Measurements from ENCODE around the gene ZMYND8. TPM values are rescaled to one million over a fixed set of nuclear protein-coding genes. Genes with fewer than 3 reads are reported as not detected.

ZMYND8 gene
- total and polyA plus RNA-seq, 2 of the 4 experiments (the other 2 are of a cell fraction): 24.0 to 28.2 TPM

- H3K4ac ChIP-seq (ENCODE audit: low read depth, low read length): no peak overlapping the region
- peaks cover 52 to 60% of the 10 kb centered on the region in 2 experiments for H3K79me1 ChIP-seq (ENCODE audit: low read depth in 1 of 2, low read length in 2 of 2)
- H4K20me1 ChIP-seq (ENCODE audit: insufficient read depth, low read length): peaks cover 3% of the 10 kb centered on the region
- no peak overlapping the region for H3K27ac ChIP-seq (ENCODE audit: insufficient read depth, low read length)
- ChIA-PET POLR2A (ENCODE audit: unreplicated experiment) (no interaction called here), CTCF (no interaction called here)
- H3K9ac ChIP-seq (ENCODE audit: low read depth, low read length): no peak overlapping the region
- no peaks in the 10 kb centered on the region for H3K9me3 ChIP-seq (ENCODE audit: control insufficient read depth, insufficient read depth, low read length)
- no peak overlapping the region for H4K5ac ChIP-seq (ENCODE audit: low read depth, low read length)
- H3K4me2 ChIP-seq (ENCODE audit: low read depth, low read length): no peak overlapping the region
- ATAC-seq (ENCODE audit: low read depth): no peak
- H3K14ac ChIP-seq (replicated peaks; ENCODE audit: low read depth, low read length): no peak overlapping the region
- no peaks in the 10 kb centered on the region for H3K27me3 ChIP-seq (ENCODE audit: control insufficient read depth, insufficient read depth, low read length)
- 97% methylated on average over 4 of the region's 18 CpGs; no CpG with 5 or more reads in 1 of the 2 experiments for WGBS, 2 experiments (ENCODE audit: extremely low coverage in 2 of 2, insufficient read length in 1 of 2)
- no peak overlapping the region for H3K4me3 ChIP-seq (ENCODE audit: insufficient read depth, low read depth, low read length)
- no peak for DNase-seq
- no peak overlapping the region for H2AFZ ChIP-seq (replicated peaks; ENCODE audit: low read length, poor library complexity)
- no peak overlapping the region for H4K91ac ChIP-seq (ENCODE audit: insufficient read depth, low read depth, low read length)
- peaks cover 30% of the 10 kb centered on the region for H3K36me3 ChIP-seq (ENCODE audit: control insufficient read depth, insufficient read depth, low read length)
- H3K56ac ChIP-seq (ENCODE audit: extremely low read depth, insufficient read depth, low read length): no peak overlapping the region
- intact Hi-C loops (cut with micrococcal nuclease) (no loop called here), in situ Hi-C loops (cut with MboI; ENCODE audit: low sequenced_read_pairs) (no loop called here), dilution Hi-C loops (cut with HindIII; ENCODE audit: low sequenced_read_pairs, unreplicated experiment) (no loop called here)
- no peak overlapping the region for H2BK15ac ChIP-seq (ENCODE audit: low read depth, low read length)
- peaks cover 15% of the 10 kb centered on the region for H3K4me1 ChIP-seq (ENCODE audit: control insufficient read depth, insufficient read depth, low read length)
- H3K23ac ChIP-seq (ENCODE audit: low read depth, low read length): no peak overlapping the region
- no peak for TF ChIP-seq BHLHE40 (IDR thresholded peaks at IDR 0.05; ENCODE audit: low read depth, low read length)
- TF ChIP-seq, protein P1, sequence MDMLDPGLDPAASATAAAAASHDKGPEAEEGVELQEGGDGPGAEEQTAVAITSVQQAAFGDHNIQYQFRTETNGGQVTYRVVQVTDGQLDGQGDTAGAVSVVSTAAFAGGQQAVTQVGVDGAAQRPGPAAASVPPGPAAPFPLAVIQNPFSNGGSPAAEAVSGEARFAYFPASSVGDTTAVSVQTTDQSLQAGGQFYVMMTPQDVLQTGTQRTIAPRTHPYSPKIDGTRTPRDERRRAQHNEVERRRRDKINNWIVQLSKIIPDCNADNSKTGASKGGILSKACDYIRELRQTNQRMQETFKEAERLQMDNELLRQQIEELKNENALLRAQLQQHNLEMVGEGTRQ (IDR thresholded peaks at IDR 0.05; ENCODE audit: low read depth, low read length): no peak
- no peak for TF ChIP-seq NFE2L2 (IDR thresholded peaks at IDR 0.05; ENCODE audit: low read depth, low read length)
- no peak for TF ChIP-seq RCOR1 (IDR thresholded peaks at IDR 0.05; ENCODE audit: insufficient replicate concordance, low read length)
- TF ChIP-seq MAFK (IDR thresholded peaks at IDR 0.05; ENCODE audit: low read depth, low read length): no peak
- no peak for TF ChIP-seq SMC3 (IDR thresholded peaks at IDR 0.05; ENCODE audit: low read depth, low read length)
- no peak for TF ChIP-seq RFX5 (IDR thresholded peaks at IDR 0.05; ENCODE audit: low read depth, low read length)
- TF ChIP-seq FOS (IDR thresholded peaks at IDR 0.05; ENCODE audit: low read depth, low read length): no peak
- no peak for TF ChIP-seq RAD21 (IDR thresholded peaks at IDR 0.05; ENCODE audit: low read length)
- TF ChIP-seq POLR2A (IDR thresholded peaks at IDR 0.05; ENCODE audit: low read depth, low read length): no peak
- no peak overlapping the region for H2BK120ac ChIP-seq (ENCODE audit: low read depth, low read length)
- BruUV-seq (replicated peaks): no TSS peak
- H3K9me1 ChIP-seq (ENCODE audit: insufficient read depth, low read length): peaks cover 17% of the 10 kb centered on the region
- H2AK5ac ChIP-seq (ENCODE audit: low read depth, low read length): no peak overlapping the region
- peak overlapping the region; percentile 17 for H2AK9ac ChIP-seq (replicated peaks; ENCODE audit: low read depth, low read length, poor library complexity)
- no peak overlapping the region for H4K8ac ChIP-seq (ENCODE audit: low read depth in 2 of 2, low read length in 2 of 2)
- no peak overlapping the region for H2BK20ac ChIP-seq (ENCODE audit: low read depth, low read length)
- no peak overlapping the region for H3K18ac ChIP-seq (ENCODE audit: low read depth, low read length)
- H2BK5ac ChIP-seq (ENCODE audit: low read depth, low read length, poor library complexity, severe bottlenecking): no peak overlapping the region
Observed at GRCh38 chr20:47246061-47246777, 110.3 kb downstream of the ZMYND8 start.

All from IMR-90 (cell line).